HCT116 (cell line): Measurements from ENCODE around the gene SIN3A. TPM values are rescaled to one million over a fixed set of nuclear protein-coding genes. Genes with fewer than 3 reads are reported as not detected.

Source experiments
- CEBPB ChIP-seq: IDR thresholded peaks from 2 replicates; pipeline ENCODE4 v1.6.1; 2012; ENCODE audit warnings: low read depth
- EZH2phosphoT487 ChIP-seq: fragments of 200-600 bp; IDR thresholded peaks from 2 replicates; pipeline ENCODE4 v1.6.1; 2018; ENCODE audit warnings: antibody characterized with exemption, borderline replicate concordance
- RAD21 ChIP-seq: IDR thresholded peaks from 2 replicates; pipeline ENCODE4 v1.6.1; 2012; ENCODE audit warnings: low read depth, mild to moderate bottlenecking
- YY1 ChIP-seq: IDR thresholded peaks from 2 replicates; pipeline ENCODE4 v1.6.1; 2011; ENCODE audit warnings: low read length, low read depth, moderate library complexity, mild to moderate bottlenecking; ENCODE audit not compliant: insufficient replicate concordance; ENCODE audit errors: extremely low read depth
- ZNF274 ChIP-seq: fragments of 200-500 bp; sonication (Bioruptor generic); IDR thresholded peaks from 2 replicates; pipeline ENCODE4 v1.6.1; 2014; ENCODE audit warnings: mild to moderate bottlenecking, low read depth, low read length, inconsistent platforms
- total RNA-seq: library from RNA; stranded (reverse); gene quantifications from one replicate; pipeline ENCODE4 v1.2.1, GENCODE V29; 2021; ENCODE audit not compliant: unreplicated experiment
- TF ChIP-seq, protein P1 (sequence below): IDR thresholded peaks from 2 replicates; pipeline ENCODE4 v1.6.1; 2012; ENCODE audit warnings: low read depth
- TF ChIP-seq, protein P2 (sequence below): IDR thresholded peaks from 2 replicates; pipeline ENCODE4 v1.6.1; 2012
- TF ChIP-seq, protein P3 (sequence below): IDR thresholded peaks from 2 replicates; pipeline ENCODE4 v1.6.1; 2011; ENCODE audit warnings: mild to moderate bottlenecking, low read length, moderate library complexity; ENCODE audit not compliant: insufficient replicate concordance; ENCODE audit errors: extremely low read depth
- TF ChIP-seq, protein P4 (sequence below), 3 experiments: fragments of 200-600 bp in 1 of 3; sonication (generic) in 1 of 3; IDR thresholded peaks in 2 of 3; conservative IDR thresholded peaks in 1 of 3; 2 replicates each; pipeline ENCODE4 v1.5.1; 2012 to 2017; ENCODE audit warnings: low read depth in 2 of 3, low read length in 2 of 3, antibody characterized with exemption in 1 of 3, borderline replicate concordance in 1 of 3, control low read depth in 1 of 3, mild to moderate bottlenecking in 1 of 3, mixed read lengths in 1 of 3, mixed run types in 1 of 3, moderate library complexity in 1 of 3; ENCODE audit not compliant: insufficient read depth in 1 of 3

Gene SIN3A
- total RNA-seq, 1 experiment from 2014 or later: 70.1 TPM

DNA sequence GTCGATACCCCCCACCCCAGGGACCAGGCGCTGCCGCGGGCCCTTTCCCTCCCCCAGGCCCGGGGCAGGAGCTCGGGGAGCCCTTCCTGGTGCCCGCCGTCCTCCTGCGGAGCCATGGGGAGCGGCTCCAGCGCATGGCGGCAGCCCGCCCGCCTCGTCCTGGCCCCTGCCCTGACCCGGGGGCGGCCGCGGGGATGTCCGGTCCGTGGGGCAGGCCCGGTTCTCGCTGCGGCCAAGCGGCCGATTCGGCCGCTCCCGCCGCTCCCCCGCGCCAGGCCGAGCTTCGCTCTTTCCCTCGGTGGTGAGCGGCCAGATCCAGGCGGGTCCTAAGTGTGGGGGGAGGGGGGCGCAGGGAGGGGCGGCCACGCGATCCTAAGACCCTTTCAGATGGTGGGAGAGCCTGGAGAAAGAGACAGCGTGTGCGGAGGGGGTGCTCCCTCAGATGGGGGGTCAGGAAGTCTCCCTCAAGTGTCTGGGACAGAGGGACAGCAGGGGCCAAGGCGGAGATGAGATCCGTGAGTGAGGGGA is 103.4 kb downstream of the SIN3A start (continued):
- TF ChIP-seq, protein P1, sequence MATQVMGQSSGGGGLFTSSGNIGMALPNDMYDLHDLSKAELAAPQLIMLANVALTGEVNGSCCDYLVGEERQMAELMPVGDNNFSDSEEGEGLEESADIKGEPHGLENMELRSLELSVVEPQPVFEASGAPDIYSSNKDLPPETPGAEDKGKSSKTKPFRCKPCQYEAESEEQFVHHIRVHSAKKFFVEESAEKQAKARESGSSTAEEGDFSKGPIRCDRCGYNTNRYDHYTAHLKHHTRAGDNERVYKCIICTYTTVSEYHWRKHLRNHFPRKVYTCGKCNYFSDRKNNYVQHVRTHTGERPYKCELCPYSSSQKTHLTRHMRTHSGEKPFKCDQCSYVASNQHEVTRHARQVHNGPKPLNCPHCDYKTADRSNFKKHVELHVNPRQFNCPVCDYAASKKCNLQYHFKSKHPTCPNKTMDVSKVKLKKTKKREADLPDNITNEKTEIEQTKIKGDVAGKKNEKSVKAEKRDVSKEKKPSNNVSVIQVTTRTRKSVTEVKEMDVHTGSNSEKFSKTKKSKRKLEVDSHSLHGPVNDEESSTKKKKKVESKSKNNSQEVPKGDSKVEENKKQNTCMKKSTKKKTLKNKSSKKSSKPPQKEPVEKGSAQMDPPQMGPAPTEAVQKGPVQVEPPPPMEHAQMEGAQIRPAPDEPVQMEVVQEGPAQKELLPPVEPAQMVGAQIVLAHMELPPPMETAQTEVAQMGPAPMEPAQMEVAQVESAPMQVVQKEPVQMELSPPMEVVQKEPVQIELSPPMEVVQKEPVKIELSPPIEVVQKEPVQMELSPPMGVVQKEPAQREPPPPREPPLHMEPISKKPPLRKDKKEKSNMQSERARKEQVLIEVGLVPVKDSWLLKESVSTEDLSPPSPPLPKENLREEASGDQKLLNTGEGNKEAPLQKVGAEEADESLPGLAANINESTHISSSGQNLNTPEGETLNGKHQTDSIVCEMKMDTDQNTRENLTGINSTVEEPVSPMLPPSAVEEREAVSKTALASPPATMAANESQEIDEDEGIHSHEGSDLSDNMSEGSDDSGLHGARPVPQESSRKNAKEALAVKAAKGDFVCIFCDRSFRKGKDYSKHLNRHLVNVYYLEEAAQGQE: no peak
- TF ChIP-seq ZNF274 (no peak), YY1 (no peak), RAD21 (no peak), CEBPB (no peak), EZH2phosphoT487 (no peak)
- TF ChIP-seq, protein P2, sequence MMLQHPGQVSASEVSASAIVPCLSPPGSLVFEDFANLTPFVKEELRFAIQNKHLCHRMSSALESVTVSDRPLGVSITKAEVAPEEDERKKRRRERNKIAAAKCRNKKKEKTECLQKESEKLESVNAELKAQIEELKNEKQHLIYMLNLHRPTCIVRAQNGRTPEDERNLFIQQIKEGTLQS: no peak
- TF ChIP-seq, protein P3, sequence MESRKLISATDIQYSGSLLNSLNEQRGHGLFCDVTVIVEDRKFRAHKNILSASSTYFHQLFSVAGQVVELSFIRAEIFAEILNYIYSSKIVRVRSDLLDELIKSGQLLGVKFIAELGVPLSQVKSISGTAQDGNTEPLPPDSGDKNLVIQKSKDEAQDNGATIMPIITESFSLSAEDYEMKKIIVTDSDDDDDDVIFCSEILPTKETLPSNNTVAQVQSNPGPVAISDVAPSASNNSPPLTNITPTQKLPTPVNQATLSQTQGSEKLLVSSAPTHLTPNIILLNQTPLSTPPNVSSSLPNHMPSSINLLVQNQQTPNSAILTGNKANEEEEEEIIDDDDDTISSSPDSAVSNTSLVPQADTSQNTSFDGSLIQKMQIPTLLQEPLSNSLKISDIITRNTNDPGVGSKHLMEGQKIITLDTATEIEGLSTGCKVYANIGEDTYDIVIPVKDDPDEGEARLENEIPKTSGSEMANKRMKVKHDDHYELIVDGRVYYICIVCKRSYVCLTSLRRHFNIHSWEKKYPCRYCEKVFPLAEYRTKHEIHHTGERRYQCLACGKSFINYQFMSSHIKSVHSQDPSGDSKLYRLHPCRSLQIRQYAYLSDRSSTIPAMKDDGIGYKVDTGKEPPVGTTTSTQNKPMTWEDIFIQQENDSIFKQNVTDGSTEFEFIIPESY: no peak
- TF ChIP-seq, protein P4, sequence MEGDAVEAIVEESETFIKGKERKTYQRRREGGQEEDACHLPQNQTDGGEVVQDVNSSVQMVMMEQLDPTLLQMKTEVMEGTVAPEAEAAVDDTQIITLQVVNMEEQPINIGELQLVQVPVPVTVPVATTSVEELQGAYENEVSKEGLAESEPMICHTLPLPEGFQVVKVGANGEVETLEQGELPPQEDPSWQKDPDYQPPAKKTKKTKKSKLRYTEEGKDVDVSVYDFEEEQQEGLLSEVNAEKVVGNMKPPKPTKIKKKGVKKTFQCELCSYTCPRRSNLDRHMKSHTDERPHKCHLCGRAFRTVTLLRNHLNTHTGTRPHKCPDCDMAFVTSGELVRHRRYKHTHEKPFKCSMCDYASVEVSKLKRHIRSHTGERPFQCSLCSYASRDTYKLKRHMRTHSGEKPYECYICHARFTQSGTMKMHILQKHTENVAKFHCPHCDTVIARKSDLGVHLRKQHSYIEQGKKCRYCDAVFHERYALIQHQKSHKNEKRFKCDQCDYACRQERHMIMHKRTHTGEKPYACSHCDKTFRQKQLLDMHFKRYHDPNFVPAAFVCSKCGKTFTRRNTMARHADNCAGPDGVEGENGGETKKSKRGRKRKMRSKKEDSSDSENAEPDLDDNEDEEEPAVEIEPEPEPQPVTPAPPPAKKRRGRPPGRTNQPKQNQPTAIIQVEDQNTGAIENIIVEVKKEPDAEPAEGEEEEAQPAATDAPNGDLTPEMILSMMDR (IDR thresholded peaks at IDR 0.05 in 2 of 3, conservative IDR thresholded peaks at IDR 0.05 in 1 of 3; ENCODE audit: borderline replicate concordance in 1 of 3, insufficient read depth in 1 of 3, low read depth in 2 of 3, low read length in 2 of 3): no peak
- TF ChIP-seq, all 23 proteins: peak for 0
